SK-N-DZ (cell line): ENCODE data around the gene MLLT1. TPM values are rescaled to one million over a fixed set of nuclear protein-coding genes. Genes with fewer than 3 reads are reported as not detected.
"Not testable (repeated sequence)": the region's sequence is repeated elsewhere in the genome, so short reads cannot be mapped to it uniquely, and the experiment has no call there.

Experiments used
- DNase-seq: peaks from one replicate; pipeline ENCODE4 v3.0.0-alpha.2; 2015; ENCODE audit warnings: low spot score
- polyA plus RNA-seq, 2 experiments: library from polyadenylated mRNA; depleted of rRNA; stranded (reverse); fragments of >200 nt; gene quantifications; 2 replicates each; pipeline ENCODE4 v1.2.3, GENCODE V29; 2014

Gene MLLT1, protein sequence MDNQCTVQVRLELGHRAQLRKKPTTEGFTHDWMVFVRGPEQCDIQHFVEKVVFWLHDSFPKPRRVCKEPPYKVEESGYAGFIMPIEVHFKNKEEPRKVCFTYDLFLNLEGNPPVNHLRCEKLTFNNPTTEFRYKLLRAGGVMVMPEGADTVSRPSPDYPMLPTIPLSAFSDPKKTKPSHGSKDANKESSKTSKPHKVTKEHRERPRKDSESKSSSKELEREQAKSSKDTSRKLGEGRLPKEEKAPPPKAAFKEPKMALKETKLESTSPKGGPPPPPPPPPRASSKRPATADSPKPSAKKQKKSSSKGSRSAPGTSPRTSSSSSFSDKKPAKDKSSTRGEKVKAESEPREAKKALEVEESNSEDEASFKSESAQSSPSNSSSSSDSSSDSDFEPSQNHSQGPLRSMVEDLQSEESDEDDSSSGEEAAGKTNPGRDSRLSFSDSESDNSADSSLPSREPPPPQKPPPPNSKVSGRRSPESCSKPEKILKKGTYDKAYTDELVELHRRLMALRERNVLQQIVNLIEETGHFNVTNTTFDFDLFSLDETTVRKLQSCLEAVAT
- 19.5 and 20.8 TPM in 2 replicates for polyA plus RNA-seq (2014; cell fraction: cytosol; rRNA removed)
- 29.7 and 33.5 TPM in 2 replicates for polyA plus RNA-seq (2014; cell fraction: nucleus; rRNA removed)

DNA sequence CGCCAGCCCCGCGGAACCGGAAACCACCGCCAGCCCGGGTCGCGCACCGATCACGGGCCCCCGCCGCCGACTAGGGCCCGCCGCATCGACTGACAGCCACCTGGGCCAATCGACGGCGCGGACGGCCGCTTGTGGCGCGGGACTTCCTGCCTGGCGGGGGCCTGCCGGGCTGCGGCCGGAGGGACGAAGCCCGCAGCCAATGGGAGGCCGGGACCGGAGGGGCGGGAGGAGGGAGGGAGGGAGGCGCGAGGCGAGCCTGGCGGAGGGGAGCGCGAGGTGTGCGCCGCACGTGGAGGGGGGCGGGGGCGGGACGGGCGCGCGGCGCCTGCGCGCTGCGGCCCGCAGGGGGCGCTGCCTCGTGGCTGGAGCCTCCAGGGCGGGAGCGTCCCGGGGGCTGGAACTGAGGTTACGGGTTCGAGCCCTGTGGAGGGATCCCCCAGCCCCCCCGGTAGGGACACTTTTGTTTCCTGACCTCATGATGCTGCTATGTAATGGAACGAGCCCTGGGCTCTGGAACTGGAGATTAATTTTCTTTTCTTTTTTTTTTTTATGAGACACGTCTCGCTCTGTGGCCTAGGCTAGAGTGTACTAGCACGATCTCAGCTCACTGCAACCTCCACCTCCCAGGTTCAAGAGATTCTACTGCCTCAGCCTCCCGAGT, at the start of gene MLLT1:
Gene MLLT1, minus strand, starts transcription at position 45 of the 661 bp plus-strand sequence. CDS start 191 bp downstream, outside the sequence.
- peak; percentile 91 for DNase-seq

DNA sequence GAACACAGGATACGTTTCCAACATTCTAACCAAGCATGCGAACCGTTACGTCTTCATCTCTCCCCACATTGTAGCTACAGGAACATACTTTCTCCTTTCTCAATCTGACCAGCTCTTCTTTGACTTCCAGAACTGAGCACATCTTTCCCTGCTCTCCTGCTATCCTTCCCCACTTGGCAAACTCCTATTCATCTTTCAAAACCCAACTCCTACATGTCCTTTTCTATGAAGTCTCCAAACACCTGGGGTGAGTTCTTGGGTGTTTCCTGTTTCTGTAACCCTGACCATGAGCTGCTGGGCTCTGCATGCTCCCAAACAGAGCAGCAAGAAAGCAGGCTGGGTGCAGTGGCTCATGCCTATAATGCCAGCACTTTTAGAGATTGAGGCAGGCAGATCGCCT, 47.0 kb upstream of the MLLT1 start:
- DNase-seq: no peak

DNA sequence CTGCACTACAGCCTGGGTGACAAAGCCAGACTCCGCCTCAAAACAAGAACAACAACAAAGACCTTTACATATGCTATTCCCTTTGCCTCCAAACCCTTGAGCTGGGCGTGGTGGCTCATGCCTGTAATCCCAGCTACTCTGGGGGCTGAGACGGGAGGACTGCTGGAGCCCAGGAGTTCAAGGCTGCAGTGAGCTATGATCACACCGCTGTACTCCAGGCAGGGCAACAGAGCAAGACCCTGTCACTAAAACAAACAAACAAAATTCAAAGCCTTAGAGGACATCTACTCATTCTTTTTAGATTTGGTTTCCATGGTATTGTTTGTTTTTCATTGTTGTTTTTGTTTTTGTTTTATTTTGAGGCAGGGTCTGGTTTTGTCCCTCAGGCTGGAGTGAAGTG, 45.8 kb upstream of the MLLT1 start:
- no peak for DNase-seq

DNA sequence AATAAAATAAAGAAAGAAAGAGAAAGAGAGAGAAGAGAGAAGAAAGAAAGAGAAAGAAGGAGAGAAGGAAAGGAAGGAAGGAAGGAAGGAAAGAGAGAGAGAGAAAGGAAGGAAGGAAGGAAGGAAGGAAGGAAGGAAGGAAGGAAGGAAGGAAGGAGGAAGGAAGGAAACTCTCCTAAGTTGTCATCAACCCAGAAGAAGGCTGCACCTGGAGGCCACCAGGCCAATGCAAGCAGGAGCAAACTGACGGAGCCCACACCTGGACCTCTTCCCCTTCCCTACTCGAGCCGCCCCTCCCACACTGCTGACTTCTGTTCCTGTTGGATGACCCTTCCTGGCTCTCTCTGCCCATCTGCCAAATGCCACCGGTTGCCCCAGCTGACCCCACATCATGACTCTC, 45.0 kb upstream of the MLLT1 start:
- no peak for DNase-seq

DNA sequence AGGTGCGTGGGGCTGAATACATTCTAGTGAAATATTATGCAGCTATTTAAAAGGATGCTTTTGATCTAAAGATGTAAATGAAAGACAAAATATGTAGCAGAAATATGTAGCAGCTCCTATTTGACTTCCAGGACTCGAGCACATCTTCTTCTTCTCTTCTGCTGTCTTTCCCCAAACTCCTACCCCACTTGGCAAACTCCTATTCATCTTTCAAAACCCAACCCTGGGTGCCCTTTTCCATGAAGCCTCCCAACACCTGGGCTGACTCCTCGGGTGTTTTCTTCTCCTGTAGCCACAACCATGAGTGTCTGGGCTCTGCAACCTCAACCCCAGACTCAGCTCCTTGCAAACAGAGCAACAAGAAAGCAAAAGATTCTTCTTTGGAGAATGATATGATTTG, 42.5 kb upstream of the MLLT1 start:
- DNase-seq: no peak

DNA sequence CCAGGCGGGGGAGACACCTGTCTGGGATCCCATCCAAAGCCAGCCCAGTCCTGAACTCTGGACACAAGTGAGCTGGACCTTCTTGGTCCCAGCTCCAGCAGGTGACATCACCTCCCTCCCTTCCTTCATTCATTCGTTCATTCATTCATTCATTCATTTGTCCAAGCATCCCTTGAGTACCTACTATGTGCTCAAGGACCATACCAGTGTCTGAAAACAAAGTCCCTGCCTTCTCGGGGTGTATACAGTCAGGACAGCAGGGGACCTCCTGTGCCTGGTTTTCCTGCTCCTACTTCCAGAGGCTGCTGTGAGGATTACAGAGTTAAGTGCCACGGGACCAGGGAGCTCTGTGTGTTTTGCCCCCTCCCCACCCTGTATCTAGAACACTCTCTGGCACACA, 39.6 kb upstream of the MLLT1 start:
- DNase-seq: no peak

DNA sequence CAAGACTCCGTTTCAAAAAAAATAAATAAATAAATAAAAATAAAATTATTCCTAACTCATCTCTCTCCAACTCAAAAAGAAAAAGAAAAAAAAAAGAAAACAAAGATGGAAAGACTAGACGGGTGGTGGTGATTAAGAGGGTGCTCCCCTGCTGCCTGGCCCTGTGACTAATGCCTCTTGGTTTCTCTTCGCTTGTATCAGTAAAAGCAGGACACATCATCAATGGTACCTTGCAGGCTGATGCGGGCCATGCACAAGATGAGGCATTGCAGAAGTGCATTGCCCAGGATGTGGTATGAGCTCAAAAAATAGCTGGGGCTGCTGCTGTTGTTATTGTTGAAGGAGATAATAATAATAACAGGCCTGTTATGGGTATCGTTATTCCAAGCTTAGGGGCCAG, 39.0 kb upstream of the MLLT1 start:
- DNase-seq: no peak

DNA sequence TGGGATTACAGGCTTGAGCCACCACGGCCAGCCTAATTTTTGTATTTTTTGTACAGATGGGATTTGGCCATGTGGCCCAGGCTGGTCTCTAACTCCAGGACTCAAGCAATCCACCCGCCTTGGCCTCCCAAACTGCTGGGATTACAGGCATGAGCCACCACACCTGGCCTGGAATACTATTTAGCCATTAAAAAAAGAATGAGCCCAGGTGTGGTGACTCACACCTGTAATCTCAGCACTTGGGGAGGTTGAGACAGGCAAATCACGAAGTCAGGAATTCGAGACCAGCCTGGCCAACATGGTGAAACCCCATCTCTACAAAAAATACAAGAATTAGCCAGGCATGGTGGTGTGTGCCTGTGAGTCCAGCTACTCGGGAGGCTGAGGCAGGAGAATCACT, 35.9 kb upstream of the MLLT1 start:
- not testable (repeated sequence) for DNase-seq

DNA sequence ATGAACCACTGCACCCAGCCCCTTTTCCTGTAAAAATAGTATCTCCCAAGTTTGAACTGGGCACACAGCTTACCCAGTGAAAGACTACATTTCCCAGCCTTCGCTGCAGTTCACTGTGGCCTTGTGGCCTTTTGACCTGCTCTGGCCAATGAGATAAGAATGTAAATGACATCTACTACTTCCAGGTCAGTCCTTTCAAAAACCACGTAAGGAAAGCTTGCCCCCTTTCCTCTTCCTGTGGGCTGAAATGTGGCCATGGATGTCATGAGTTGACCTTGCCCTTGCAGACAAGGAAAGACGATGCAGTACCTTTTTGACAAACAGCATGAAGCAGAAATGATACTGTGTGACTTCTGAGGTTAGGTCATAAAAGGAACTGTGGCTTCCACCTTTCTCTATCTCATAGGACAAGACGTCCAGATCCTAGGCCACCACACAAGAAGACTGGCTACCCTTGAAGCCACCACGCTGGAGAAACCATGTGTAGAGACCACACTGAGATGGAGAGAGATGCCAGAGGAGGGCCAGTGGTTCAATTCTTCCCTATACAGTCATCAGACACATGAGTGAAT, 33.7 kb upstream of the MLLT1 start:
- DNase-seq: no peak

DNA sequence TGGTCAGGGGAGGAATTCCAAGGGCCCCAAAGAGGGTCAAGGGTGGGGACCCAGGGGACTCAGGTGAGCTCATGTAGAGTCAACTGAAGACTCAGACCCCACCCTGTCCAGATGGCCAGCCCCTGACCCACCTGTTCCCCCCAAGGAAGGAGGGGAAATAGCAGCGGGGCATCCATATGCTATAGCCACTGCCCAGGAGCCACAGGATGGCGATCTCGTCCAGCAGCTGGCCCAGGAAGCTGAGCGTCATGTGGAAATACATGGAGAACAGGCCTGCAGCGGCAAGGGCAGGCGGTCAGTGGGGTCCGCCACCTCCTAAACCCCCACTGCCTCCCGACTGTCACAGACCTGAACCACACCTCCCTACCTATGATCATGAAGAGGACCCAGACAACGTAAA, 32.2 kb upstream of the MLLT1 start:
- no peak for DNase-seq

DNA sequence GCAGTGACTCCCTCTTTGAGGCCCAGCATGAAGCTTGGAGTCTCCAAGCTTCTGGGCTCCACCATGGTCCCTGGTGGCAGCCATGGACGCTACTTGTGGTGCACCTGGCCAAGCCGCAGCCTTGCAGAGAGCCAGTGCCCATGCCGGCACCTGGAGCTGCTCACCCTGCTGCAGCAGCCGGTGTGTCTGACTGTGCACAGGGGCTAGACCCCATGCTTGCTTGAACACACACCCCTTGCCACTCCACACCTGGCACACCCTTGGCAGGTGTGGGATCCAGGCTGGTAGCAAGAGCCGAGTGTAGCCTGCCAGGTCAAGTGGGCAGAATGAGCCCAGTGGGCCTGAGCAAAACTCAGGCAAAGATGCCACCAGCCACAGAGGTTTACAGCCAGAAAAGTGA, 18.6 kb upstream of the MLLT1 start:
- DNase-seq: no peak

DNA sequence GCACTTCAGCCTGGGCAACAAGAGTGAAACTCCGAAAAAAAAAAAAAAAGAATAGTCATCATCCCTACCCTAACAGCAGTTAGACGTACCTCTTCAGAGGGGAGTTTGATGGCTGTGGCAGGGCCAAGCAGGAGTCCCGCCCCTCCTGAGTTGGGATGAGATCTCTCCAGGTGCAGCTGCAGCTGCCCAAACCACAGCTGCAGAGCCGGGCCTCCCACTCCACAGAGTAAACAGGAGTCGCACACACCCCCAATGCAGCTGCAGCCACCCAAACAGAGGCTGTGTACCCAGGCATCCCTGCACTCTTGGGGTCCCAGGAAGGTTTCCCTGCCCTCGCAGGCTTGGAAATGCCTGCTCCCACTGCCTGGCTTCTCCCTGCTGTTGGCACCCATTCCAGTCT, 17.4 kb upstream of the MLLT1 start:
- no peak for DNase-seq

DNA sequence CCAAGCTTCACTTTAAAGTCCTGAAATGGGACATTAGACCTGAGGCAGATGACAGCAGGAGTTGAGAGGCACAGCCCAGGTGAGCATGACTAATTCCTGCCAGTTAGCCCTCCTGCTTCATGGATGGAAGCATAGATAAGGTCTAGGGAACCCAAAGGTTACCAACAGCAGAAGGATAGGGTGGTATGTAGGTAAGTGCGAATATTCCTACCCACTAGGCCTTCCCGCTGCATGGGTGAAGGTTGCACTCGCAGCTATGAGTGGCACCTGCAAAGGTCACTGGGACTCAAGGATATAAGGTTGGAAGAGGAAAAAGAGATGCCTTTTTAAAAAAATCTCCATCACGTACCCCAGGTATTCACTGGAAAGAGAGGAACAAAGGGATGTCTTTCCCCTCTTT, 12.2 kb upstream of the MLLT1 start:
- DNase-seq: no peak

DNA sequence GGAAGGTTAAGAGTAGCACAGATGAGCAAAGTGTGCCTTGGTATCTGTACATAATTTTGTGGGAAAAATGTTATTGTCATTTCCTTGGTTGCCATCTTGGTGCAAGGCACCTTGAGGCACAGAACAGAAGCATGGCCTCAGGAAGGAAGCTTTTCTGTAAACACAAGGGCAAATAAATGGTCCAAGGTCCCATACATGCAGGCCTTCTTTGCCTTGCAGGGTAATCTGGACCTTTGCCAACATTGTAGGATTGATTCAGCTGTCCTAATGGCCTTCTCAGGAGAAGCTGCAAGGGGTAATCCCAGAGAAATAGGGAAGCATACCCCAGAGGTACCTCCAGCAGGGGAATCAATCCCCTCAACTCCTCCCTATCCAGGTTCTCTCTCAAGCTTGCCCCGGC, 9.0 kb upstream of the MLLT1 start:
- DNase-seq: no peak

DNA sequence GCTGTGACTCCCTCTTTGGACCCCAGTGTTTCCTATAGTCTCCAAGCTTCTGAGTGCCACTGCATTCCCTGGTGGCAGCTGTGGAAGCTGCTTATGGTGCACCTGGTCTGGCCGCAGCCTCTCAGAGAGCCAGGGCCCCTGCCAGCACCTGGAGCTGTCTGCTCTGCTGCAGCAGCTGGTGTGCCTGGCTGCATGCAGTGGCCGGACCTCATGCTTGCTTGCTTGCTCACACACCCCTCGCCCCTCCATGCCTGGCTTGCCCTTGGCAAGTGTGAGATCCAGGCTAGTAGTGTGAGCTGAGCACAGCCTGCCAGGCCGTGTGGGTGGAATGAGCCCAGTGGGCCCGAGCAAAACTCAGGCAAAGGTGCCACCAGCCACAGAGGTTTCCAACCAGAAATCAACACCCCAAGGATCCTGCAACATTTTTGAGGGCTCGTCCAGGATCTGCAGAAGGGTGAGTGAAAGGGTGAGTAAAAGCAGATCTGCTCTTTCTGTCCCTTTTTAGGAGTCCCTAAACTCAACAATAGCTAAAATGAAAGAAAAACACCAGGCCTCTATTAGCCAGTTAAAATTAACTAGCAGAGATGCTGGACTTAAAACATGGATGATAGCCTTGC, 7.6 kb upstream of the MLLT1 start:
- DNase-seq: no peak

DNA sequence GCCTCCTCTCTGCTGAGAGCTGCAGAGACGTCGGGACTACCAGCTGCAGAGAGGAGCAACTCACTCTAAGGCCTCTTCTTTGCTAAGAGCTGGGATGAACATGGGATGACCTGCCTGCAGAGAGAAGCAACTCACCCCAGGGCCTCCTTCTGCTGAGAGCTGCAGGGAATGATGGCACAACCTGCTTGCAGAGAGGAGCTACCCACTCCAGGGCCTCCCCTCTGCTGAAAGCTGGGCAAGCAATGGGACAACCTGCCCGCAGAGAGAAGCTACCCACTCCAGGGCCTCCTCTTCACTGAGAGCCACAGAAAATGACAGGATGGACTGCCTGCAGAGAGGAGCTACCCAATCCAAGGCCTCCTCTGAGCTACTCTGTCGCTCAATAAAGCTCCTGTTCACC, 6.9 kb upstream of the MLLT1 start:
- DNase-seq: no peak

DNA sequence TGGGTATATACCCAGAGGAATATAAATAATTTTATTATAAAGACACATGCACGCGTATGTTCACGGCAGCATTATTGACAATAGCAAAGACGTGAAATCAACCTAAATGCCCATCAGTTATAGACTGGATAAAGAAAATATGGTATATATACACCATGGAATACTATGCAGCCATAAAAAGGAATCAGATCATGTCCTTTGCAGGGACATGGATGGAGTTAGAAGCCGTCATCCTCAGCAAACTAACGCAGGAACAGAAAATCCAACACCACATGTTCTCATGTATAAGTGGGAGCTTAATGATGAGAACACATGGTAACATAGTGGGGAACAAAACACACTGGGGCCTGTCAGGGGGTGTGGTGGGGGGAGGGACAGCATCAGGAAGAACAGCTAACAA, 2.6 kb upstream of the MLLT1 start:
- not testable (repeated sequence) for DNase-seq

DNA sequence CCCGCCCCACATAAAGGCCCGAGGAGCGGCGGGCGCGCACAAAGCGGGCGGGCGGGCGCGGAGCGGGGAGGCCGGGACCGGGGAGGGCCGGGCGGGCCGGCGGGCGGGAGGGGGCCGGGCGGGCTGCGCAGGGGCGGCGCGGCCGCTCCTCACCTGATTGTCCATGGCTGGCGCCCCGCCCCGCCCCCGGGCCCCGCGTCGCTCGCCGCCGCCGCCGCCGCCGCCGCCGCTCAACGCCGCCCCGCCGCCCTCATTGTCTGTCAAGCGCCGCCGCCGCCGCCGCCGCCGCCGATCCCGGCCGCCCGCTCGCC, 200 bp downstream of the MLLT1 start:
- DNase-seq: no peak

DNA sequence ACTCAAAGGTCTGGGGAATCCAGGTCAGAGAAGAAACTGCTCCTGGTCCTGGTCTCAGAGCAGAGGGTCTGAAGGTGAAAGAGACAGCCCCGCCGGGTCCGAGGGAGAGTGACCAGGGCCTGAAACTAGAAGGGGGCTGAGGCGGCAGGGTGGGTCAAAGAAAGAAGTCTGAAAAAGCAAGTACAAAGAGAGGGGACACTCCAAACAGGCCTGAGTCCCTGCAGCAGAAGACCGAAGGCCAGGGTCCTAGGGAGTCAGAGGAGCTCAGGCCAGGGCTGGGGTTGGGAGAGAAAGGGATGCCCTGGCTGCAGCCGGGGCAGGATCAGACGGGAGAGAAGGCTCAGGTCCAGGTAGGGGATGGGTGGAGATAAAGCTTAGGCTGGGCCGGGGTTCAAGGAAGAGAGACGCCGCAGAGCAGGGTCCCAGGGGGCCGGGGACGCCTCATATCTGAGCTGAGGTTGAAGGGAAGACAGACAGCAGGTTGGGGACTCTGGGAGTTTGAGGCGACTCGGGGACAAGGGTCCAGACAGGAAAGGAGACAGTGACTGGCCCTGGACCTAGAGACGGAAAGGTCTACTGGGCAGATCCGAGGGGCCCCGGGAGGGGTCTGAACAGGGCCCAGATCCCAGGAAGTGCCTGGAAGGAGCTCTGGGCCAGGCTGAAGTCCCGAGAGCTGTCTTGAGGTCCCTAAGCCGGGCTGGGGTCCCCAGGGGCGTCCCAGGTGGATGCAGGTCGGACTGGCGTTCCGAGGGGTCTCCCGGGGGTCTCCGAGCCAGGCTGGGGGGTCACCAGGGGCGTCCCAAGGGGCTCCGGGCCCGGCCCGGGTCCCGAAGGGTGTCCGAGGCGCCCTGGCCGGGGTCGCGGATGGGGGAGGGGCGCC, 795 bp downstream of the MLLT1 start:
- no peak for DNase-seq

DNA sequence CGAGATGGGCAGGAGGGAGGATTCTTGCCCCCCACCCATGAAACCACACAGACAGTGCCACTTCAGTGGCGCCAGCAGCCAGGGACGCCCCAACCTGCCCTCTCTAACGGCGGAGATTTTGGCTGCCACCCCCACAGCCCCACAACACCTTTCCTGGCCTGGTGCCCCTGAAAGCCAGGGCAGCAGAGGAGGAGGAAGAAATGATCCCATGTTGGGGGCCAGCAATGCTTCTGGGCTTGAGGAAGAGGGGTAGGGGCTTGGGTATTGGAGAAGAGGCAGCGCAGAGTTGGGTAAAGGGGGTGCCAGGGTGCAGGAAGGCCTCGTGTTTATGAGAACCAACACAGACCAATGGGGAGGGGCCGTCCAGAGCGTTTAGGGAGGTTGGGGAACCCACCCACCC, 1.7 kb downstream of the MLLT1 start:
- DNase-seq: no peak

DNA sequence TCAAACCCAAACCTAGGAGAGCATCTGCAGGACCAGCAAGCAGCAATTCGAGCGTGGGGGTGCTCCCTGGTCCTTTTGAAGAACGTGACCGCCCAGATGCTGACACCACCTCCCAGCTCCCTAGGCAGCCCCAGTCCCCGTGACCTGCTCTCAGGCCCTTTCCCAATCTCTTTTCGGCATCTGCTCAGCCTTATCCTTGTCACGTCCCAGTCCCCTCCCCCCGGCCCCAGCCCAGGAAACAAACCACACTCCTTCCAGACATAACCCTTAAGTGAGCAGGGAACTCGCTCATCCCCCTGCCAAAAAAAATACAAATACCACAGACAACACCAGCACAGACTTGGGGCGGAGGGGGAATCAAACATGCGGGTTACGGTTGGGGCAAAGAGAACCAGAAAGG, 3.3 kb downstream of the MLLT1 start:
- no peak for DNase-seq
